Neuronal stem cell (in vitro differentiated cells): ENCODE results near the gene PLEKHA5.

Source experiments
- DNase-seq: peaks from one replicate; pipeline ENCODE4 v3.0.0-alpha.2; 2013; ENCODE audit warnings: low spot score
- H2AFZ ChIP-seq: one replicate; pipeline ENCODE4 v1.6.1; 2013; ENCODE audit warnings: mild to moderate bottlenecking, low read length, inconsistent platforms
- H2AK5ac ChIP-seq: 2 replicates; pipeline ENCODE4 v1.6.1; 2013; ENCODE audit warnings: low read depth, mild to moderate bottlenecking, inconsistent platforms, low read length, moderate library complexity, mixed read lengths
- H2BK120ac ChIP-seq: 2 replicates; pipeline ENCODE4 v1.6.1; 2013; ENCODE audit warnings: low read depth, mild to moderate bottlenecking, inconsistent platforms, low read length, moderate library complexity, mixed read lengths
- H2BK12ac ChIP-seq: one replicate; pipeline ENCODE4 v1.6.1; 2013; ENCODE audit warnings: low read length, inconsistent platforms
- H2BK15ac ChIP-seq: 2 replicates; pipeline ENCODE4 v1.6.1; 2013; ENCODE audit warnings: mild to moderate bottlenecking, low read length, inconsistent platforms, mixed read lengths
- H2BK5ac ChIP-seq: one replicate; pipeline ENCODE4 v1.6.1; 2013; ENCODE audit warnings: inconsistent platforms, mild to moderate bottlenecking, low read length, moderate library complexity
- H3K14ac ChIP-seq: one replicate; pipeline ENCODE4 v1.6.1; 2013; ENCODE audit warnings: low read length, inconsistent platforms
- H3K18ac ChIP-seq: 2 replicates; pipeline ENCODE4 v1.6.1; 2013; ENCODE audit warnings: low read length, inconsistent platforms
- H3K23ac ChIP-seq: 2 replicates; pipeline ENCODE4 v1.6.1; 2013; ENCODE audit warnings: low read depth, mild to moderate bottlenecking, mixed read lengths, low read length, inconsistent platforms; ENCODE audit not compliant: poor library complexity
- H3K27ac ChIP-seq: replicated peaks from 3 replicates; pipeline ENCODE4 v1.5.1; 2013; ENCODE audit warnings: low read length, inconsistent platforms
- H3K27me3 ChIP-seq, 3 experiments: 2 replicates each; pipeline ENCODE4 v1.6.1; 2013; ENCODE audit warnings: low read length in 3 of 3, mild to moderate bottlenecking in 2 of 3, inconsistent platforms in 1 of 3, low read depth in 1 of 3, mixed read lengths in 1 of 3, moderate library complexity in 1 of 3; ENCODE audit not compliant: control insufficient read depth in 3 of 3, insufficient read depth in 3 of 3
- H3K36me3 ChIP-seq, 2 donors: replicated peaks in 1 of 2; 2 replicates each; pipeline ENCODE4 v1.6.1; 2013; ENCODE audit warnings: low read length in 2 of 2; ENCODE audit not compliant: control insufficient read depth in 2 of 2, insufficient read depth in 2 of 2
- H3K4ac ChIP-seq: 2 replicates; pipeline ENCODE4 v1.6.1; 2013; ENCODE audit warnings: inconsistent platforms, mild to moderate bottlenecking, low read length, moderate library complexity
- H3K4me1 ChIP-seq, 2 donors: 1 replicate in 1 of 2; 2 replicates in 1 of 2; pipeline ENCODE4 v1.6.1; 2013; ENCODE audit warnings: low read length in 2 of 2, low read depth in 1 of 2; ENCODE audit not compliant: control insufficient read depth in 2 of 2, insufficient read depth in 1 of 2
- H3K4me2 ChIP-seq: one replicate; pipeline ENCODE4 v1.6.1; 2013; ENCODE audit warnings: mild to moderate bottlenecking, low read length, inconsistent platforms; ENCODE audit not compliant: insufficient read depth, poor library complexity, severe bottlenecking
- H3K4me3 ChIP-seq, 2 donors: 2 replicates each; pipeline ENCODE4 v1.5.1; 2013; ENCODE audit warnings: low read length in 2 of 2, mild to moderate bottlenecking in 2 of 2, inconsistent platforms in 1 of 2, moderate library complexity in 1 of 2
- H3K79me1 ChIP-seq: one replicate; pipeline ENCODE4 v1.6.1; 2013; ENCODE audit warnings: low read depth, mild to moderate bottlenecking, inconsistent platforms, low read length, moderate library complexity
- H3K9ac ChIP-seq: one replicate; pipeline ENCODE4 v1.6.1; 2013; ENCODE audit warnings: mild to moderate bottlenecking, low read depth, low read length, inconsistent platforms; ENCODE audit not compliant: poor library complexity
- H3K9me3 ChIP-seq, 2 donors: replicated peaks in 1 of 2; 2 replicates each; pipeline versions ENCODE3 to v1.6.1; 2013; ENCODE audit warnings: low read length in 2 of 2, mild to moderate bottlenecking in 2 of 2, inconsistent platforms in 1 of 2, low read depth in 1 of 2, mixed read lengths in 1 of 2, moderate library complexity in 1 of 2; ENCODE audit not compliant: control insufficient read depth in 2 of 2, insufficient read depth in 1 of 2
- H4K8ac ChIP-seq: one replicate; pipeline ENCODE4 v1.6.1; 2013; ENCODE audit warnings: low read depth, mild to moderate bottlenecking, inconsistent platforms, low read length, moderate library complexity
- H4K91ac ChIP-seq: one replicate; pipeline ENCODE4 v1.6.1; 2013; ENCODE audit warnings: low read length, low read depth, mild to moderate bottlenecking, inconsistent platforms; ENCODE audit not compliant: poor library complexity
- WGBS, 2 donors: extraction: QIAGEN DNeasy Blood & Tissue Kit; methylation state at CpG; one replicate each; pipeline ENCODE4 v1.1.7; 2013; ENCODE audit warnings: missing lambda C conversion rate in 2 of 2, mixed read lengths in 1 of 2; ENCODE audit not compliant: insufficient read length in 2 of 2, insufficient replicate concordance in 1 of 2; ENCODE audit errors: extremely low coverage in 2 of 2; 5-methylcytosine and 5-hydroxymethylcytosine counted together

The PLEKHA5 gene

DNA sequence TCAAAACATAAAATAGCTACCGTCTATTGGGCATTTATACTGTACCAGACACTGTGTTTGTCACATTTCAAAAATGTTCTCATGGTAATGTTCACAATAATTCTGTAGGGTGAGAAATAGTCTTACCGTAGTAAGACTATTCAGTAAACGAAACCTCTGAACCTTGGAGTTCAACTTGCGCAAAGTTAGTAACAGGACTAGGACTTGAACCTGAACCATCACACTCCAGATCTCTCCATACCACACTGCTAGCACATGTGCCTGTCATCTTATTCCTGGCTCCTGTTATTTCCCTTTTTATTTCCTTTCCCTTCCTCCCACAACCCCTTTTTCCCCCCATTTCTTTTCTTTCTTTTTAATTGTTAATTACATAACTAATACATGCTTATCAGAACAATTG is 65.4 kb downstream of the PLEKHA5 start:
- no peak overlapping the region for H2BK12ac ChIP-seq
- H3K23ac ChIP-seq: no peak overlapping the region
- no peak overlapping the region for H3K14ac ChIP-seq
- H3K4me3 ChIP-seq: no peak overlapping the region
- no peak overlapping the region for H2AK5ac ChIP-seq
- H3K27ac ChIP-seq: no peak overlapping the region
- H3K36me3 ChIP-seq: peaks cover 2 to 3% of the 10 kb centered on the region in 2 donors
- H2BK120ac ChIP-seq: no peak overlapping the region
- WGBS, 2 donors: no CpG with 5 or more reads among the region's 4 CpGs
- no peak overlapping the region for H4K91ac ChIP-seq
- no peak overlapping the region for H2AFZ ChIP-seq
- H3K4me2 ChIP-seq: no peak overlapping the region
- H3K4ac ChIP-seq: no peak overlapping the region
- H3K9ac ChIP-seq: no peak overlapping the region
- H3K27me3 ChIP-seq: no peaks in the 10 kb centered on the region
- H3K4me1 ChIP-seq: peaks cover 0 to 10% of the 10 kb centered on the region in 2 donors
- DNase-seq: no peak
- H2BK15ac ChIP-seq: no peak overlapping the region
- no peak overlapping the region for H4K8ac ChIP-seq
- no peaks in the 10 kb centered on the region for H3K9me3 ChIP-seq
- H3K18ac ChIP-seq: no peak overlapping the region
- peaks cover 2% of the 10 kb centered on the region for H3K79me1 ChIP-seq
- no peak overlapping the region for H2BK5ac ChIP-seq

DNA sequence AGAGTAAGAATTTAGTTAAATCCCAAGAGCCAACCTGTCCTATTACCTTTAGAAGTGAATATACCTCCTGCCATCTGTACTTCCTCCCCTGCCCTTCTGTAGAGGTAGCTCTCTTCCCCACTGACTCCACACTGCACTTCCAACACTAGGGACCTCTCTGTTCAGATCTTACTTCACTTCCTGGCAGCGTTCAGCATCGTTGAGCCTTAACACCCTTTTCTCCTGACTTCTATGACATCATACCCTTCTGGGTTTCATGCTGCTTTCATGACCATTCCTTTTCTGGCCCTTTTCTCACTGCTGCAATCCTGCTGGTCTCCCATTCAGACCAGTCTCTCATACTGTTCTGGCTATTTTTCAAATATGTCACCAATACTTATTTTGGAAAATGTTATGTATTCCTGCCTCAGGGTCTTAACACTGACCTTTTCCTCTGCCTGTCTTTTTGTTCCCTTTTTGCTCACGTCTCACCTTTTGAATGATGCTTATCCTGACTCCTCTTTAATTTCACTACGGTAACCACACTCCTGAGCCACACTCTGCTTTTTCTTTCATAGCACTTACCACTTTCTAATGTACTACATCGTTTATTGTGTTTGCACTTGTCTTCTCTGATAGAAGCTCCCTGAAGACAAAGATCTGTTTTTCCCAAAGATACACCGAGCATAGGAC is 67.6 kb downstream of the PLEKHA5 start:
- H3K27ac ChIP-seq: no peak overlapping the region
- H3K4me2 ChIP-seq: no peak overlapping the region
- H3K4ac ChIP-seq: no peak overlapping the region
- no peak overlapping the region for H2BK120ac ChIP-seq
- H2BK15ac ChIP-seq: no peak overlapping the region
- no peak overlapping the region for H4K8ac ChIP-seq
- H2AK5ac ChIP-seq: no peak overlapping the region
- no peak overlapping the region for H3K4me3 ChIP-seq
- H3K4me1 ChIP-seq: peaks cover 0 to 6% of the 10 kb centered on the region in 2 donors
- no peak overlapping the region for H3K23ac ChIP-seq
- no peak overlapping the region for H3K18ac ChIP-seq
- H3K36me3 ChIP-seq: peaks cover 0 to 6% of the 10 kb centered on the region in 2 donors
- DNase-seq: no peak
- no peak overlapping the region for H2BK12ac ChIP-seq
- H3K27me3 ChIP-seq: no peaks in the 10 kb centered on the region
- H3K9me3 ChIP-seq: no peaks in the 10 kb centered on the region
- H3K14ac ChIP-seq: peak overlapping the region; percentile 90
- no peak overlapping the region for H3K9ac ChIP-seq
- H4K91ac ChIP-seq: no peak overlapping the region
- peaks cover 2% of the 10 kb centered on the region for H3K79me1 ChIP-seq
- H2AFZ ChIP-seq: no peak overlapping the region
- H2BK5ac ChIP-seq: no peak overlapping the region
- no CpG with 5 or more reads among the region's 6 CpGs for WGBS, 2 donors

DNA sequence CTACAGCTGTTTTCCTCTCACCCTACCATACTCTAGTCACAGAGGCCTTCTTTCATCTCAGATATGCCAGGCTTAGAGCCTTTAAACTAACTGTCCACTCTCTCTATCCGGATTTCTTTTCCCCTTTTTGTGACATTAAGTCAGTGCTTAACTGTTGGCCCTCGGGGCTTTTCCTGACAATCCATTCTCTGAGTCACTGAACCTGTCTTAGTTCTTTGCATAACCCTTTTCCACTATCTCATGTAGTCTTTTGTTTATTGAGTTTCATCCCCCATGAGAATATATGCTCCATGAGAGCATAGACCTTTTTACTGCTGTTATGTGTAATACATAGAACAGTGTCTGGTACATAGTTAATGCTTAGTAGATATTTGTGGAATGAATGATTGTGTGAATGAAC is 68.7 kb downstream of the PLEKHA5 start:
- H3K23ac ChIP-seq: no peak overlapping the region
- H4K91ac ChIP-seq: no peak overlapping the region
- no peak overlapping the region for H3K9ac ChIP-seq
- H2BK15ac ChIP-seq: no peak overlapping the region
- H3K79me1 ChIP-seq: peaks cover 2% of the 10 kb centered on the region
- H3K27ac ChIP-seq: no peak overlapping the region
- H2BK5ac ChIP-seq: no peak overlapping the region
- H2BK120ac ChIP-seq: no peak overlapping the region
- no peak overlapping the region for H3K4ac ChIP-seq
- no peaks in the 10 kb centered on the region for H3K27me3 ChIP-seq
- H3K36me3 ChIP-seq: peaks cover 0 to 6% of the 10 kb centered on the region in 2 donors
- no peak for DNase-seq
- H3K4me1 ChIP-seq: peaks cover 0 to 7% of the 10 kb centered on the region in 2 donors
- H4K8ac ChIP-seq: no peak overlapping the region
- no peak overlapping the region for H2AFZ ChIP-seq
- no peak overlapping the region for H3K4me3 ChIP-seq
- H2AK5ac ChIP-seq: no peak overlapping the region
- no peak overlapping the region for H3K14ac ChIP-seq
- H3K18ac ChIP-seq: no peak overlapping the region
- no peak overlapping the region for H2BK12ac ChIP-seq
- H3K9me3 ChIP-seq: no peaks in the 10 kb centered on the region
- no peak overlapping the region for H3K4me2 ChIP-seq
- WGBS, 2 donors: no CpG with 5 or more reads among the region's 2 CpGs

DNA sequence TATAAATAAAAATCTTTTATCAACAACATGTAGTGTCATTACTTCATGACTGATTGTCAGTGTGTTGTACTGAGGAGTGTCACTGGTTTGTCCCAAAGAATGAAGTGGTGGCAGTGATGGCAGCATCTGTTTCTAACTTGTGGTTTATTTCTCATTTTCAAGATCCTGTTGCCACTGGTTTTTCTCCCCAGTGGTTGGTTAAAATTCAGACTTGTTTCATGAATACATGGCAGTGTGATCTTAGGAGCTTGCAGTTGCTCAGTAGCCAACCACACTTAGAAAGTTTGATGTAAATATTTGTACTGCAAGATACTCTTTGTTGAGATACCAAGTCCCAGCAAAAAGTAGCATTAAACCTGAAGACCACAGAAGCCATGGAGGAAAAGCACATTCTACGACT is 69.8 kb downstream of the PLEKHA5 start:
- peaks cover 2% of the 10 kb centered on the region for H3K79me1 ChIP-seq
- H2BK5ac ChIP-seq: no peak overlapping the region
- no peak overlapping the region for H3K4me3 ChIP-seq
- H3K14ac ChIP-seq: no peak overlapping the region
- no peak overlapping the region for H2AK5ac ChIP-seq
- H4K91ac ChIP-seq: no peak overlapping the region
- no peaks in the 10 kb centered on the region for H3K27me3 ChIP-seq
- WGBS, 2 donors: no CpG with 5 or more reads among the region's 1 CpG
- no peak overlapping the region for H3K4ac ChIP-seq
- H2BK120ac ChIP-seq: no peak overlapping the region
- H3K4me2 ChIP-seq: no peak overlapping the region
- H3K36me3 ChIP-seq: peaks cover 0 to 3% of the 10 kb centered on the region in 2 donors
- no peak for DNase-seq
- no peak overlapping the region for H3K9ac ChIP-seq
- H3K4me1 ChIP-seq: peaks cover 0 to 11% of the 10 kb centered on the region in 2 donors
- no peak overlapping the region for H2BK12ac ChIP-seq
- H3K23ac ChIP-seq: no peak overlapping the region
- no peak overlapping the region for H2AFZ ChIP-seq
- no peaks in the 10 kb centered on the region for H3K9me3 ChIP-seq
- H3K18ac ChIP-seq: no peak overlapping the region
- no peak overlapping the region for H2BK15ac ChIP-seq
- H3K27ac ChIP-seq: no peak overlapping the region
- no peak overlapping the region for H4K8ac ChIP-seq
